ENCODE results near the gene FAM50A.
"Not testable (repeated sequence)": the region's sequence is repeated elsewhere in the genome, so short reads cannot be mapped to it uniquely, and the experiment has no call there.

Gene FAM50A

DNA sequence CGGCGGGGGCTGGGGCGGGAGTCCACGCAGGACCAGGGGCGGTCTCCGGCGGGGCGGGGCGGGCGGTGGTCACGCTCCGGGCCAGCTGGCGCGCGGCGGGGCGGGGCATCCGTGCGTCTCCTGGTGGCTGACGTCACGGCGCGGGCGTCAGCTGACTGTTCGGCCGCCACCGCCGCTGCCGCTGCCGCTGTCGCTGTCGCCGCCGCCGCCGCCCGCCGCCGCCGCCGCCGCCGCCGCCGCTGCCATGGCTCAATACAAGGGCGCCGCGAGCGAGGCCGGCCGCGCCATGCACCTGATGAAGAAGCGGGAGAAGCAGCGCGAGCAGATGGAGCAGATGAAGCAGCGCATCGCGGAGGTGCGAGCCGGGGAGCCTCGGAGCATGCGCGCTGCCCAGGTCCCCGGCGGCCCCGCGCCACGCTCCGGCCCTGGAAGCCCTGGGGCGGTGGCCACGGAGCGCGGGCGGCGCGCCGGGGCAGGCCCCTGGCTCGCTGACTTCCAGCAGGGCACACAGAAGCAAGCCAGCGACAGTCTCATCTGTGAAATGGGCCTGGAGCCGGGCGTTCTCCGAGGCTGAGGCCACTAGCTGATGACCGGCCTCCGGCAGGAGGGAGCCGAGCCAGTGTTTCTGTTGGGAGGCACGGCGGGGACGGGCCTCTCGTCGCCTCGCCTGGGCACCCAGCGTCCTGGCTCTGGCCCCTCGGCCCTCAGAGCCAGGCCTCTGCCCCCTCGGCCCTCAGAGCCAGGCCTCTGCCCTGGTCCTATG lies at the start of gene FAM50A:
Gene FAM50A (plus strand): TSS at position 150 of the 763 bp plus-strand sequence. CDS start 95 bp downstream, at position 245.
- peak; percentile 41 to 61 for DNase-seq (ENCODE audit: low read depth in 2 of 2)

GRCh38 chrX:154396363-154396762 lies 47.6 kb upstream of the FAM50A start:
- not testable (repeated sequence) for DNase-seq (ENCODE audit: low read depth in 2 of 2)

GRCh38 chrX:154396973-154397887 lies 46.7 kb upstream of the FAM50A start:
- DNase-seq (ENCODE audit: low read depth in 2 of 2) = peak; percentile 41 to 58

DNA sequence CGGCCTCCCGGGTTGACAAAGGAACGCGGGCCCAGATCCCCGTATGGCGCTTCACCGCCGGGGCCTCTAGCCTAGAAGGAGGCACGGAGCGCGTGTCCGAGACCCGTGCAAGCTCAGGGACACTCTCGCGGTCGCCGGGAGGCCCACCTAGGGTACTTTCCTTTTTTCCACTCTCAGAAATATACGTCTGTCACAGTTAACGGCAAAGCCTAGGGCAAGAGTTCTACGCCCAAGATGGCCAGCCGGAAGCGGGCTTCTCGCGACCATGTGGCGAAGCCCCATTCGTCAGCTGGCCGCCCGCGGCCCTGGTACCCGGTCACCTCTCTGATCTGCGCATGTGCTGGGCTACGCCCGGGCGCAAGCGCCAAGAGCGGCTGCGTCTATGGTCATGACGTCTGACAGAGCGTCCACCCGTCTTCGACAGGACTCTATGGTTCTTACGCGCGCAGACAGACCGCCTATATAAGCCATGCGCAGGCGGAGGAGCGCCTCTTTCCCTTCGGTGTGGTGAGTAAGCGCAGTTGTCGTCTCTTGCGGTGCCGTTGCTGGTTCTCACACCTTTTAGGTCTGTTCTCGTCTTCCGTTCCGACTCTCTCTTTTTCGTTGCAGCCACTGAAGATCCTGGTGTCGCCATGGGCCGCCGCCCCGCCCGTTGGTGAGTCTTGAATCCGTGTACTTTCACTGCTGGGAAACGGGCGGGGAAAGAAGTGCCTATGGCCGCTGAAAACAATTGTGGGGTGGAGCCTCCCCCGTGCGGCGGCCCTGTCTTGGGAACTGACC lies 45.9 kb upstream of the FAM50A start, which contains the start of gene RPL10:
Gene RPL10 (plus strand): TSS at position 490 of the 780 bp plus-strand sequence. CDS start 143 bp downstream, at position 633.
- peak; percentile 85 to 89 for DNase-seq (ENCODE audit: low read depth in 2 of 2)

DNA sequence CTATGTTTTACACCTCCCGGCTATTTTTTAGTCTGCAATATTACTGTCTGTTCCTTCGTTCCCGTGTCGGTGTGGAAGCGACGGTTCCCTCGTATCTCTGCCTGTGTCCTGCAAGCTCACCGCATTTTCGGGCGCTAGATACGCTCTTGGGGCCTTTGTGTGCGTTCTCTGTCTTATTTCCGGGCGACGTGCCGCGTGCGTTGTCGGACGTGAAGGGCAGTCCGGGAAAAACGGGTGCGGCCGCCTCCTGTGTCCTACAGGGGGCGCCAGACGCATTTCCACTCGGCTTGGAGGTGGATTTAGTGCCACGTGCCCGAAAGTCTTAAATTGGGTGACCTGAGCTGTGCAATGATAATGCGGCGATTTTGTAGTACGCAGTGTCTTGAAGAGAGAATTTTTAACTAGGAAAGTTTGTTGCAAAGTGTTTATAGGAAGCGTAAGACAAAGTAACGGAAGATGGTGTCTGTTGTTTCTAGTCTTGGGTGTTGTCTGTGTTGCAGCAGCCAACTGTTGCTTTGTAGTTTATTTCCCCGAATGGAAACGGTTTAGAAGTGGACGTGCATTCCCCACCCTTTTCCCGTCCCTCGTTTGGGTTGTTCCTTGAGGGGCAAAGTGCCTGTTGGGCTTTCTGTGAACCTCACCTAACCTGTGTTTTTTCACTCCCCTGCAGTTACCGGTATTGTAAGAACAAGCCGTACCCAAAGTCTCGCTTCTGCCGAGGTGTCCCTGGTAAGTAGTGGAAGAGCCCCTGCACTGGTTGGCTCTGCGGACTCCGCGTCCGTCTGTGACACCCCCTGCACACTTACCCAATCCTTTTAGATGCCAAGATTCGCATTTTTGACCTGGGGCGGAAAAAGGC lies 45.0 kb upstream of the FAM50A start:
- peak; percentile 66 to 70 for DNase-seq (ENCODE audit: low read depth in 2 of 2)

- DNase-seq (ENCODE audit: low read depth in 2 of 2) = no peak
Observed at GRCh38 chrX:154399527-154400368, 44.2 kb upstream of the FAM50A start.

DNA sequence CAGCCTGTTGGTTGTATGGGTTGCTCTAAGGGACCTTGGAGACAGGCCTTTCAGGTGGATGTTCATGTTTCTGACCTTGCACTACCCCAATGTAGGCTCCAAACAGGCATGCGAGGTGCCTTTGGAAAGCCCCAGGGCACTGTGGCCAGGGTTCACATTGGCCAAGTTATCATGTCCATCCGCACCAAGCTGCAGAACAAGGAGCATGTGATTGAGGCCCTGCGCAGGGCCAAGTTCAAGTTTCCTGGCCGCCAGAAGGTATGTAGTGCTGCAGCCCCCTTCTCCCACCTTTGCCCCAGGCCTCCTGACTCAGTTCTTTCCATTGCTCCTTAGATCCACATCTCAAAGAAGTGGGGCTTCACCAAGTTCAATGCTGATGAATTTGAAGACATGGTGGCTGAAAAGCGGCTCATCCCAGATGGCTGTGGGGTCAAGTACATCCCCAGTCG lies 43.5 kb upstream of the FAM50A start:
- DNase-seq (ENCODE audit: low read depth in 2 of 2) = not testable (repeated sequence)

GRCh38 chrX:154401045-154401799 lies 42.7 kb upstream of the FAM50A start:
- no peak for DNase-seq (ENCODE audit: low read depth in 2 of 2)

DNA sequence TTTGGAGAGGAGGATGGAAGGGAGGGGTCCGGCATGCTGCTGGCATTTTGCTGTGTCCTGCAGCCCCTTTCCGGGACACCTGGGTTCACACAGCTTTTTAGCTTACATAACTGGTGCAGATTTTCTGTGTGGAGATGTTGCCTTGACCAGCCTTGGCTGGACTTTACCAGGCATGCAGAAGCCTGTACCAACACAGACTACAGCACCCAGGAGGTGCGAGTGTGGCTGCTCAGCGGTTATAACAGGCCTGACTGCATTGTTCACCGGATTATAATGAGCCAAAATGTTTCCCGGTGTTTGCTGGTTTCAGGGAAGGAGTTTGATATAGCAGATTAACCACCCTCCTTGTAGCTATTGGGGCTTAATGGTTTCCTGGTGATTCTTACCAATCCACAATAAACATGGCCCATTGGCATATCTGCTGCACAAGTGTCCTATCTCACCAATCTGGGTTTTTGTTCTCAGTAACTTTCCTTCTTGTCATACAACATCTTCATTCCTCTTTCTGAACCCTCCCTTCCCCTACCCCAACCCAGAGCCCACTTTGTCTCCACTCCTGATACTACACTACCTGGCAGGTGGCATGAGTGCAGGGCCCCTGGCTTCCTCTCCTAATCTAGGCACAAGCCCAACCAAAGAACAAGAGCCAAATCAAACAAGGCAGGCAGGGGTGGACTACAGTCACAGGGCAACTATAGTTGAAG lies 41.9 kb upstream of the FAM50A start:
- DNase-seq (ENCODE audit: low read depth in 2 of 2) = no peak

DNA sequence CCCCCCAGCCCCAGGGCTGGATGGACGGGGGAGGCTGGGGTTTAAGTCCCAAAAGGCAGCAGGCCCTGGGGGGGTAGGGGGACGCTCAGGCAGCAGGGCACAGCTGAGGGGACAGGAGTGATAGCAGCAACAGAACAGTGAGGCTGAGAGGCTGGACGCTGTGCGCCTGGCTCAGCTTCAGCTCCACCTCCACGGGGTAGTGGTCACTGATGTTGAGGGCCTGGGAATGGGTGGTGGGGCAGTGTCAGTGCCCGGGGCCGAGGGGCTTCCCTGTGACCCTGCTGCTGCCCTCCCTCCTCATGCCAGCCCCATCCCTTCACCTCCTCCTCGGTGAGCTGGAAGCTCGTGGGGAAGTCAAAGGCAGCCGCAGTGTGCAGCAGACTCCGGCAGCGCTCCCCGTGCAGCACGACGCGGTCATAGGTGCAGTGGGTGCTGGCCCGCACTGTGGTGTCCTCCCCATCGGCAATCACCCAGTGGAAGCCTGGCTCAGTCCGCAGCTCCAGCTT lies 41.3 kb upstream of the FAM50A start:
- DNase-seq (ENCODE audit: low read depth in 2 of 2) = no peak

DNA sequence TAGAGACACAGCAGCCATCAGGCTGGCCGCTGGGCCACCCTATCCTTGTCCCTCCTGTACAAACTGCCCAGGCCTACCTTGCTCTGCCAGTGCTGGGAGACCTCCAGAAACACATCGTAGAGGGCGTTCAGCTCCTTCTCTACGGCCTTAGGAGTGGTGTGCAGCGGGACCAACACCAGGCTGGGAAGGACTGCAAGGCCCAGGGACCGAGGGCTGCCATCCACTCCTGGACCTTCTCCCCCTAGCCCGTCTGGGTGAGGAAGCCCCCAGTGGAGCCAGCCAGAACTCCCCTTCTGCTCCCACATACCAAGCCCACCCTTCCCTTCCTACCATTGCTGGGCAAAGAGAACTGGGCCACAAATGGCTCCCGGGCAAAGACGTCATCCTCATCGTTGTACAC lies 40.7 kb upstream of the FAM50A start:
- no peak for DNase-seq (ENCODE audit: low read depth in 2 of 2)

GRCh38 chrX:154403858-154404257 lies 40.1 kb upstream of the FAM50A start:
- DNase-seq (ENCODE audit: low read depth in 2 of 2) = no peak

DNA sequence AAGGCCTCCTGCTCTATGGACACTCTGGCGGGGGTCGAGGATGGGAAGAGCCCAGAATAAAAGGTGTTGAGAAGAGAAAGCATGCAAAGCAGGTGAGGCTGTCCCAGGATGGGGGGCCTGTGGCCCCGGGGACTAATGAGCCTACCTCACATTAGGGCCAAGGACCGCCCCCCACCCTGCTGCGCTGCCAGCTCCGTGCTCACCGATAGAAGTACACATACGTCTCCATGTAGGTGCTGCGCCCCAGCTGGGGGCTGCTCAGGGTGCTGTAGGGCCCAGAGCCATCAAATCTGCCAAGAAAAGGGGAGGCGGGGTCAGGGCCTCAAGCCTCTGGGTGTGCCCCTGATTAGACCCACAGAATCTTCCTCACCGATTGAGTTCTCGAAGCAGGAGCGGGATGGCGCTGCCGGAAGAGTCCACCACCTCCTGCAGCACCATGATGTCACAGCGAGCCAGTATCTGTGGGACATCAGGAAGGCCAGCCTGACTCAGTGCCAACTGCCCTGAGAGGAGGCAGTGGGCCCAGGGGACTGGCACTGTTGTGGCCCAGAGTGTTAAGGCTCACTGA lies 39.2 kb upstream of the FAM50A start:
- no peak for DNase-seq (ENCODE audit: low read depth in 2 of 2)

DNA sequence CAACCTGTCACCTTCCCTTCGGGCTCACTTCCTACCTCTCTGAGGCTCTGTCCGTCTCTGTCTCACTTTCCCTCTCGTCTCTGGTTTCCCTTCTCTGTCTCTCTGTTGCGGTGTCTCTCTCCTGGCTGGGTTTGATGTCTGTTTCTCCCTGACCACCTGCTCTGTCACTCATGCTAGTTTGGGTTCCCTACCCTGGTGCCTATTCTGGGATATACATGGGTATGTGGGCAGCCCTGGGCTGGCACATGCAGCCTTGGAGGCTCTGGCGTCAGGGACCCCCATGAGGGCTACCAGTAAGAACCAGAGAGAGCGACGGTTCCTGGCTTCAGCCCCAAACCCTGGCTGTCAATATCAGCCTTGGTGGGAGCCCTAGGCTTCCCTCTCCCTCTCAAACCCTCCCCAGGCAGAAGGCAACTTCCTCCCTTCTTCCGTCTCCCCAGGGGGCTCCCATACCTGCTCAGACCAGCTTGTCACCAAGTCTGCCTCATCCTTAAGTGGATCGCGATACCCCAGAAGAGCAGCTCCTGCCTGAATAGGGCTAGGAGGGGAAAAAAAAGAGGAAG lies 35.2 kb upstream of the FAM50A start:
- DNase-seq (ENCODE audit: low read depth in 2 of 2) = no peak

- no peak for DNase-seq (ENCODE audit: low read depth in 2 of 2)
Observed at GRCh38 chrX:154409222-154409871, 34.6 kb upstream of the FAM50A start, which contains the start of gene DNASE1L1. TSS of gene DNASE1L1 (minus strand) at chrX:154409254. CDS start at chrX:154405568, 3,686 bp downstream.

- DNase-seq (ENCODE audit: low read depth in 2 of 2) = peak in 1 of 2 donors; percentile 39
Observed at GRCh38 chrX:154411981-154412340, 32.0 kb upstream of the FAM50A start.

GRCh38 chrX:154412468-154412867 lies 31.5 kb upstream of the FAM50A start:
- no peak for DNase-seq (ENCODE audit: low read depth in 2 of 2)

Data from stimulated activated CD4-positive, alpha-beta T cell treated with anti-CD3 and anti-CD28 coated beads, Interleukin-15, amount 100 ng/mL, for 48 hours (primary cell).